Testis (tissue), 2 donors: ENCODE data around the gene STX1B.

Source experiments
- POLR2A ChIP-seq: fragments of 450-650 bp; IDR thresholded peaks from one replicate; pipeline ENCODE4 v1.6.1; 2017; ENCODE audit warnings: antibody characterized with exemption, mild to moderate bottlenecking, moderate library complexity
- TF ChIP-seq, protein P1 (sequence below), 3 experiments: fragments of 450-650 bp in 2 of 3; fragments of 200-600 bp in 1 of 3; sonication (generic) in 1 of 3; IDR thresholded peaks; one replicate each; pipeline ENCODE4 v1.5.1; 2016 to 2019; ENCODE audit warnings: antibody characterized with exemption in 3 of 3, mild to moderate bottlenecking in 2 of 3, moderate library complexity in 1 of 3

GRCh38 chr16:30980959-30981358 is 29.5 kb downstream of the STX1B start:
- TF ChIP-seq, protein P1, sequence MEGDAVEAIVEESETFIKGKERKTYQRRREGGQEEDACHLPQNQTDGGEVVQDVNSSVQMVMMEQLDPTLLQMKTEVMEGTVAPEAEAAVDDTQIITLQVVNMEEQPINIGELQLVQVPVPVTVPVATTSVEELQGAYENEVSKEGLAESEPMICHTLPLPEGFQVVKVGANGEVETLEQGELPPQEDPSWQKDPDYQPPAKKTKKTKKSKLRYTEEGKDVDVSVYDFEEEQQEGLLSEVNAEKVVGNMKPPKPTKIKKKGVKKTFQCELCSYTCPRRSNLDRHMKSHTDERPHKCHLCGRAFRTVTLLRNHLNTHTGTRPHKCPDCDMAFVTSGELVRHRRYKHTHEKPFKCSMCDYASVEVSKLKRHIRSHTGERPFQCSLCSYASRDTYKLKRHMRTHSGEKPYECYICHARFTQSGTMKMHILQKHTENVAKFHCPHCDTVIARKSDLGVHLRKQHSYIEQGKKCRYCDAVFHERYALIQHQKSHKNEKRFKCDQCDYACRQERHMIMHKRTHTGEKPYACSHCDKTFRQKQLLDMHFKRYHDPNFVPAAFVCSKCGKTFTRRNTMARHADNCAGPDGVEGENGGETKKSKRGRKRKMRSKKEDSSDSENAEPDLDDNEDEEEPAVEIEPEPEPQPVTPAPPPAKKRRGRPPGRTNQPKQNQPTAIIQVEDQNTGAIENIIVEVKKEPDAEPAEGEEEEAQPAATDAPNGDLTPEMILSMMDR (IDR thresholded peaks at IDR 0.05), result no peak
- no peak for TF ChIP-seq POLR2A
